ENCODE results near the gene BTBD10.
A peak's percentile ranks its signal among the peaks of the same experiment; 100 is the strongest.

The BTBD10 gene

DNA sequence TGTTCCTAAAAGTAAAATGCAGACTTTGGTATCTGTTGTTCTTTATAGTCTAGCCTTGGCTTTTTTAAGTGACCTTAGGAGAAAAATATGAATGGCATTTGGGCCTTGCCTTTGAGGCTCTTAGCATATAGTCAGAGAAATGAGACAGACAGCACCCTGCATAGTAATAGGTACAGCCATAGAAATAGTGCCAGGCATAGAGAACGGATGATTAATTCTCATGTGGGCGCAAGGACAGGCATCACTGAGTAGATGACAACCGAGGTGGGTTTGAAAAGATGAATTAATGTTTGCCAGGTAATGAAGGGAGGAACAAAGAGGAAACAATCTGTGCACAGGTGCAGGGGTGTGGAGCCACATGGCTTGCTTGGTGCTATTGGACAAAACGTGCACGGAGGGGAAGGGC lies 95.0 kb downstream of the BTBD10 start:
- DNase-seq, result peak; percentile 56

GRCh38 chr11:13367115-13367514 lies 95.9 kb downstream of the BTBD10 start:
- DNase-seq, result no peak

- DNase-seq, result no peak
These were observed 96.6 kb downstream of the BTBD10 start for GRCh38 chr11:13366266-13367026.

DNA sequence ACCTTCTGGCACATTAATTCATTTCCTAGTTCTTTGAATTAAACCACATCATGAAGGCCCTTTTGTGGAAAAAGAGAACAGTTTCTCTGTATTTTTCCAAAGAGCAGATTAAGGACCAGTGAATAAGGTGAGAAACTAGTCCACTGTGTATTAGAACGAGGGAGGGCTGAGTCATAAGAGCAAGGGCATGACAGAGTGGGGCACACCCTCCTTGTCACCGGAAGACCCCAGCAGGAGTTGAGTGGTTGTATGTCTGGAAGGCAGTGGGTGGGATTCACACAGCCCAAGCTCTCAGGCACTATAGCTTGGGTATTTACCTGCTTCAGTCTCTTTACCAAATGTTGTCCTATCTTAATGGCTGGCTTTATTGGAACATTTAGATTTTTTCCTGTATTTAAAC lies 98.6 kb downstream of the BTBD10 start:
- DNase-seq, result no peak

GRCh38 chr11:13362596-13363109 lies 100.4 kb downstream of the BTBD10 start:
- DNase-seq, result no peak

DNA sequence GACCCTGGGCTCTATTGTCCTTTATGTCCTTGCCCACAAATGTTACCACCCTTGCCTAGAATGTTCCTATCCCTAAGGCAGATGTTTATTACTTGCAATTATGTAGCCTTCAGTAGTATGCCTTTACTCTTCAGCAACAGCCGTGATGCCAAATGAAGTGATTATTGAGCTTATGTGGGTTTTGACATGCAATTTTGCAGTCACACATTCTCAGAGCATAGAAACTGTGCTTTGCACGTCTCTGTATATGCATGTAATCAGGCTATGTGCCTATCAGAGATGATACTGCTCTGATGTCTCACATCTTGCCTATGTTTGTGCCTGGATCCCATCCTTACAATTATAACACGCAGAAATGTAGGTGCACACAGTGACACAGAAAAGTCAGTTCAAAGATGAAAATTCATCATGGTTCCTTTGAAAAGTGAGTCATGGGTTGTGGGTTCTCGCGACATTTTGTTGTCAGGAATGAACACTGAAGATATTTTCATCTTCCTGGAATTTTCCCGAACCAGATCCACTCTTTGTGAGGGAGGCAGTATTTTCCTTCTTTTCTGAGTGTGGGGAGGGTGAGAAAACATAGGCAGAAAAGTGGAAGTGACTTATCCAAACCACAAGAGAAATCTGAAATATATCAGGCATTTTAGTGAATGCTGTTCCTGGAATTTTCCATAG lies 104.3 kb downstream of the BTBD10 start:
- peak; percentile 19 for DNase-seq

- no peak for DNase-seq
These were observed 105.8 kb downstream of the BTBD10 start for GRCh38 chr11:13357232-13357631.

DNA sequence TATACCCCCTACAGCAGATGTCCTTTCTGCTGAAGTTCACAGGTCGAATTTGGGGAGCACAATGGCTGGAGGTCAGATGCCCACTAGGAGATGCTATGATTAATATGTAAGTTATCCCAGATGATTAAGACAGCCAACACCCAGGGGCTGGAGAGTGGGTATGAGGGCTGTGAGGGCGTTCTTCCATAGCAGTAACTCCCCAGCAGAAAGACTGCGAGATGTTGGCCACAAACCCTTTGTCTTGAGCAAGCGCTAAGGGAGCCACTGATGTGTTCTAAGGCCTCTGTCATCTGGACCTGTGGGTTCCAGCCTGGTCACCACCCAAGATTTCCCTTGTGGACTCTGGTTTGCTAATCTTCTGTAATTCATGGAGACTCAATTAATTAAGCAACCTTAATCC lies 107.8 kb downstream of the BTBD10 start:
- DNase-seq, result no peak

DNA sequence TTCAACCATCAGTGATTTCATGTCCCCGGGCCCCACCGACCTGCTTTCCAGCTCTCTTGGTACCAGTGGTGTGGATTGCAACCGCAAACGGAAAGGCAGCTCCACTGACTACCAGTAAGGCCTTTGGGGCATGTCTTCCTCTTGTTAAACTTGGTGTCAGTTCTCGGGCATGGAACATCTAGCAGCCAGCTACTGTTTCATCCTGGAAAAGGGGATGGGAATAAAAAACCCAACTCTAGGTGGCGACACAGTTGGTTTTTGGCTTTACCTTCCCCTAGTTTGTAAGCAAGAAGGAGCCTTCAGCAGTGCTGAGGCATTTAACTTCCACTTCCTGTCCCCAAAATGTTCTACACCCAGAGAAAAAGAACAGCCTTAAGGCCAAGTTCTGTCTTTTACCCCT lies 108.7 kb downstream of the BTBD10 start:
- DNase-seq, result no peak

- no peak for DNase-seq
These were observed 110.3 kb downstream of the BTBD10 start for GRCh38 chr11:13352711-13353110.

GRCh38 chr11:13349581-13349980 lies 113.4 kb downstream of the BTBD10 start:
- no peak for DNase-seq

DNA sequence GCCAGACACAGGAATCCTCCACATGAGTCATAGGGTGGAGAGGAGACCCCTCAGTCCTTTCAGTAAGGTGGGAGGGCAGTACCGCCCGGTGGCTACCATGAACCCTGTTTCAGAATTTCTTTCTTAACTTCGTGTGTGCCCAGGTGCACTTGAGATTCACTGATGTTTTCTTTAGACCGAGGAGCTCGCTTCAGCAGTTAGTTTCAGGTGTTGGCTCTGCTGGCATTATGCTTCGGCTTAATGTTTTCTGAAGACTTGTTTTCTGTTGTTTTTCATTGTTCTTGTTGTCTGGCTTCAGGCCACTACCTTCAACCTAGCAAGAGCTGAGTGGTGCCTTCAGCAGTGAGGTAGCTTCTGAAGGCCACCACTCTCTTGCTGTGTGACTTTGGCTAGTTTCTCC lies 114.0 kb downstream of the BTBD10 start:
- no peak for DNase-seq

GRCh38 chr11:13348305-13348704 lies 114.7 kb downstream of the BTBD10 start:
- DNase-seq, result no peak

- DNase-seq, result no peak
These were observed 115.1 kb downstream of the BTBD10 start for GRCh38 chr11:13347901-13348300.

DNA sequence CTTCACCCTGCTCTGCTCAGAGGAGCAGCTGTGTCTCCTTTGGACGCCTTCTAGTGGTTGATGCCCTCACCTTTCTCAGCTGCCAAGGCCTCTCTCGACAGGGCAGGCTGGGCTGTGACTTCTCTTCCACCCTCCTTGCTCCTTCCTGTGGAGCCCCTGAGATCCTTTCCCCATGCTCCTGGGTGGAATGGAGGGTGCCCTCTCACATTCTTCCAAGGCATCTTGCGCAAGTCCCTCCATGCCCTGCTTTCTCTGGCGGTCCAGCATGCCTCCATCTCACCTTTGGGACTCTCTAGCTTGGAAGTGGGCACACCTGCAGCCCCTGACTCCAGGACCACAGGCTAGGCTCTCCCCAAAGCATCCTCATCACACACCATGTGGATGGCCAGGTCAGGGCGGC lies 116.6 kb downstream of the BTBD10 start:
- no peak for DNase-seq

DNA sequence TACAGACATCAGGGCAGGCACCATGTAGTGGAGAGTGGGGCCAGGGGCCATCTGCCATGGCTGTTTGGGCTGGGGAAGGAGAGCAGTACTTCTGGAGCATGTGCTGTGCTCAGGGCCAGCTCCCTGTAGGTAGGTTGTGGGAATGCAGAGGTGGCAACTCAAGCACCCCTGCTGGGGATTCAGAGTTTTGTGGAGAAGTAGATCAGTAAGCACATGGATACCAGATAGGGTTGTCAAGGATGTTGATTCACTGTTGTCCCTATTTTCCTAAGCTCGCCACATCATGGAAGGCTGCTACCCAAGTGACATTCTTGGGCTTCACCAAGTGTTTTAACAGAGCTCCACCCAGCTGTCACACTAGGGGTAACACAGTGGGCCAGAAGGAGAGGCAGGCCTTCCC lies 118.2 kb downstream of the BTBD10 start:
- DNase-seq, result peak; percentile 27

- DNase-seq, result peak; percentile 52
These were observed 118.9 kb downstream of the BTBD10 start for GRCh38 chr11:13343931-13344717.

GRCh38 chr11:13343067-13343466 lies 120.0 kb downstream of the BTBD10 start:
- no peak for DNase-seq

- DNase-seq, result no peak
These were observed 122.0 kb downstream of the BTBD10 start for GRCh38 chr11:13341026-13341425.

DNA sequence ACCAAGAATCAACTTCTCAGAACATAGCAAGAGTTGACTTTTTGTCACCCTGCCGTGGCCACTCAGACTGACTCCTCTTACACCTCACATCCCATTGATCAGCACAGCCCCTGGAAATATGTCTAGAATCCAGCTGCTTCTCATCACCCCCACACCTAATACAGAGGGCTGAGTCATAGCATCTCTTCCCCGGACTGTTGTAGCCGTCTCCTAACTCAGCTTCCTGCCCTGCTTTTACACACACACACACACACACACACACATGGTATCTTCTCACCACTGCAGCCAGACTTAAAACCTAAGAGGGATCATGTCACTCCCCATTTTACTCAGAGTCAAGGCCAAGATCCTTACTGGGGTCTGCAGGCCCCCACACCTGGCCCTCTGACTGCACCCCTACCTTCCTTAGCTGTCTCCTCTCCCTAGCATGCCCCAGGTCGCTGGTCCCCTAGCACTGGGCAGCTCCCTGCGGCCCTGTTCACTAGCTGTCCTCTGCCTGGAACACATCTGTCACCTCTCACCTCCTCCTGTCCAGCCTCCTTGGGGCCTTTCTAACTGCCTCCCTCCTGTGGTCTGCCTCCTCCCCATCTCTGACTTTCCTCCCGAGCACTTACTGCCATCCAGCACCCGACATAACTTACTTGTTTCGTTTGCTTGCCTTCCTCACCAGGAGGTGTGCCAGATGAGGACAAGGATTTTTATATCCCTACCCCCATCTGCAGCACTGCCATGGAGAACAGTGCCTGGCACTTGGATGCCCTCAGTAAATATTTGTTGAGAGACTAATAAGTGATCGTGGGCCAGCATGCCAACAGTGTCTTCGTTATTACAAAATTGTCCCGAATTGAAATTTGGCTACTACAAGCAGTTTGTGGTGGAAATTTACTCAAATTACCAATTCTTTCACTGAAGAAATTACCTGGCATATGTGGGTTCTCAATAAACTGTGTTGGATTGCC lies 123.5 kb downstream of the BTBD10 start:
- peak; percentile 84 for DNase-seq

DNA sequence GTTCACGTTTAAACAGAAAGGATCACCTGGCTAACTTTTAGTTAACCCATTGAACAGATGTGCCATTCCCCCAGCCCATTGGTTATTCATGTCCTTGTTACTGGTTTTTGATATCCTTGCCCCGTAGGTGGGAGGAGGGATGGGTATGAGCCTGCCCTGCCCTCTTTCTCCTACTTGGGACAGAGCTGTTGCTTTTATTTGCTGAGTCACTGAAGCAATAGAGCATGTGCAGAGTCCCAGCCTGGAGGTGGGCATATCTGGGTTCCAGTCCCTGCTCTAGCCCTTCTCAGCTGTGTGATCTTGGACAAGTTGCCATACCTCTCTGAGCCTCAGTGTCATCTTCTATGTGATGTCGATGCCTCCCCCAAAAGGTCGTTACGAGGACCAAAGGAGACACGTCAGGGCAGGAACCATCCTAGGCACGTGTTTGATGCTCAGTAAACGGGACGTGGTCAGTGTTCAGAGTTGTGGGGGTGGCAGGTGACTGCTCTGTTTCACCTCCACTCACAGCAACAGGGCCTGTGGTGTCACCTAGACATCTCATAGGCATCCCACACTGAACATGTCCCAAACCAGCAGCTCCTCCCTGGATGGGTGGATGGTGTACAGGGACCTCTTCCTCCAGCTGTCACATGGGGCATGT lies 124.5 kb downstream of the BTBD10 start:
- peak; percentile 61 for DNase-seq

DNA sequence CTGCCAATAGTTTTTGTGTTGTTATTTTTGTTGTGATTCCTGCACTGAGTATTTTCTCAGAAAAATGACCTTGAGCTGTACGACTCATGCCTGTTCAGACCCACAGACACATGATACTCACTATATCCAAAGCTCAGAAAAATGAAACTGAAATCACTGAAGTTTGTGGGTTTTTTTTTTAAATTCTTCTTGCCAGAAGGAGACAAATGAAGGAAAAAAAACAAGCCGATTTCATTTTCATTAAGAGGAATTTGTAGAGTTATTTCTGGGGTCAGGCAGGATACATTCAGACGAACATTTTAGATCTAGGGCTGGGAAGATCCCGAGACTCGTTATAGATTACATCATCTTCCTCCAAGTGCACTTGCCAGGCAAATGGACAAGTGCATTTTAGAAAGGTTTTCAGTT lies 125.0 kb downstream of the BTBD10 start:
- DNase-seq, result peak; percentile 48
